ENCODE data around the gene UACA. TPM values are rescaled to one million over a fixed set of nuclear protein-coding genes. Genes with fewer than 3 reads are reported as not detected.

Gene UACA
- total and polyA plus RNA-seq, 2 of the 8 experiments (the other 6 are each of a cell fraction or from before 2014, with no cell fraction given) = 28.6 to 38.9 TPM

DNA sequence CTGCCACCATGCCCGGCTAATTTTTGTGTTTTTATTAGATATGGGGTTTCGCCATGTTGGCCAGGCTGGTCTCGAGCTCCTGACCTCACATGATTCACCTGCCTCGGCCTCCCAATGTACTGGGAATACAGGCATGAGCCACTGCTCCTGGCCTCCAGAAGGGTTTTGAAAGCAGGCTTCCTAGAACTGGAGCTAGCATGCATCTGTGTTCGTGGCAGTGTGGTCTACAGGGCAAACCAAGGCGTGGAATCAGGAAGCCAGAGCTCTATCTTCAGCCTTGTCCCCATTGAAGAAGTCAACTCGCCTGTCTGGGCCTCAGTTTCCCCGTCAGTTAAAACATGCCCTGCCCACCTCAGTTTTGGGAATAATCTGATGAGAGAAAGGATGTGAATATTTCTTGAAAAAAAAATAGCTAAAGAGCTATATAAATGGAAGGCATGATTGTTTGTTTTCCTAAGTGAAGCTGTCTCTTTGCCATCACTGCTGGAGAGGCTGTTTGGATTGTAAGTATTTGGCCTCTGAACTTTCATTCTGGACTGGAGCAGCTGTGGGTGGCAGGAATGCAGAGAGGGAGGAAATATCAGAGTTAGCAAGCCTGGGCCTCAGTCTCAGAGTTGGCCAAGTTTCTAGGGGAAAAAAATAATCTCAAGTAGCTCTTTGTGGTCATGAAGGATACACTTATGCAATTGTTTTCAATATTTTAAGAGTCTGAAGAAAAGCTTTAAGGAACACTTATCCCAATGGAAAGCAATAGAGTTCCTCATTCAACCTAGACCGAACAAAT is 36.5 kb upstream of the UACA start:
- 86% methylated on average over 9 of the region's 9 CpGs; no CpG with 5 or more reads in 1 of the 2 experiments for WGBS, 2 experiments (ENCODE audit: extremely low coverage in 1 of 2, insufficient coverage in 1 of 2, insufficient read length in 1 of 2, insufficient replicate concordance in 2 of 2, low coverage in 1 of 2, low lambda C conversion rate in 2 of 2, missing lambda C conversion rate in 1 of 2)
- Histone ChIP-seq H2BK12ac (ENCODE audit: low read depth, low read length) (no peak overlapping the region), H3K14ac (ENCODE audit: insufficient read length) (no peak overlapping the region), H2AK5ac (ENCODE audit: low read depth, low read length) (no peak overlapping the region), H4K8ac (ENCODE audit: extremely low read depth, insufficient read depth, low read length) (no peak overlapping the region; the same call in 1 of the 2 replicates), H2BK120ac (replicated peaks; ENCODE audit: low read depth, low read length) (no peak overlapping the region), H2BK15ac (ENCODE audit: low read length) (no peak overlapping the region), H3K23me2 (ENCODE audit: low read depth, low read length) (0 out of 2 replicates have a peak, but pooled peaks cover 3% of the 10 kb centered on the region), H3K9me3 (ENCODE audit: insufficient read depth in 2 of 2, low read depth in 1 of 2, low read length in 1 of 2) (no peaks in the 10 kb centered on the region; a peak in 1 of 4 replicates), H3K23ac (ENCODE audit: insufficient read length) (no peak overlapping the region), H3K9ac (replicated peaks in 1 of 4; ENCODE audit: extremely low read depth in 1 of 4, low read depth in 3 of 4, low read length in 3 of 4) (no peak overlapping the region), H2BK20ac (ENCODE audit: low read length) (no peak overlapping the region), H2BK5ac (ENCODE audit: low read depth, low read length) (no peak overlapping the region), H2AFZ (ENCODE audit: low read length) (no peak overlapping the region), H4K91ac (replicated peaks; ENCODE audit: insufficient read length, low read length) (no peak overlapping the region), H3K4me2 (ENCODE audit: insufficient read depth in 1 of 2, low read depth in 2 of 2, low read length in 2 of 2) (no peak overlapping the region), H3K18ac (ENCODE audit: extremely low read depth, low read length) (no peak overlapping the region), H3K36me3 (ENCODE audit: control insufficient read depth in 2 of 4, insufficient read depth in 4 of 4, low read length in 3 of 4) (no peaks in the 10 kb centered on the region), H3K4me1 (replicated peaks in 1 of 4; ENCODE audit: control insufficient read depth in 3 of 4, insufficient read depth in 4 of 4, low read length in 3 of 4) (no peaks in the 10 kb centered on the region), H4K5ac (ENCODE audit: insufficient read length, low read depth, low read length) (no peak overlapping the region), H3K79me2 (ENCODE audit: control insufficient read depth in 1 of 2, insufficient read depth in 2 of 2, low read length in 2 of 2) (no peaks in the 10 kb centered on the region), H4K20me1 (replicated peaks in 1 of 2; ENCODE audit: control insufficient read depth in 1 of 2, insufficient read depth in 2 of 2, low read length in 2 of 2) (no peaks in the 10 kb centered on the region), H3K4me3 (ENCODE audit: extremely low read depth in 1 of 4, insufficient read depth in 2 of 4, low read depth in 3 of 4, low read length in 4 of 4) (no peak overlapping the region), H3K27me3 (replicated peaks in 1 of 4; ENCODE audit: control insufficient read depth in 3 of 4, extremely low read depth in 1 of 4, insufficient read depth in 3 of 4, low read length in 3 of 4) (no peaks in the 10 kb centered on the region), H3K27ac (ENCODE audit: low read depth, low read length) (no peak overlapping the region), H3K4ac (replicated peaks; ENCODE audit: insufficient read length, low read depth, low read length) (no peak overlapping the region), H3K56ac (replicated peaks; ENCODE audit: insufficient read length, low read depth, low read length) (no peak overlapping the region), H3K79me1 (ENCODE audit: low read depth, low read length) (no peaks in the 10 kb centered on the region)
- FAIRE-seq (no peak), DNase-seq (ENCODE audit: low read depth in 1 of 2, low spot score in 2 of 2) (no peak)
- ChIA-PET CTCF (ENCODE audit: partially characterized antibody) (interaction anchor here (0.6 to 3.0 kb wide), 9 partner anchors 10 to 944 kb away, joined by 3 to 17 read pairs (median 4); no protein-coding TSS in a partner anchor), POLR2A (ENCODE audit: partially characterized antibody) (interaction anchor here (0.7 kb wide), 1 partner anchor 50 kb away, joined by 3 read pairs; no protein-coding TSS in a partner anchor)
- TF ChIP-seq, protein P1, sequence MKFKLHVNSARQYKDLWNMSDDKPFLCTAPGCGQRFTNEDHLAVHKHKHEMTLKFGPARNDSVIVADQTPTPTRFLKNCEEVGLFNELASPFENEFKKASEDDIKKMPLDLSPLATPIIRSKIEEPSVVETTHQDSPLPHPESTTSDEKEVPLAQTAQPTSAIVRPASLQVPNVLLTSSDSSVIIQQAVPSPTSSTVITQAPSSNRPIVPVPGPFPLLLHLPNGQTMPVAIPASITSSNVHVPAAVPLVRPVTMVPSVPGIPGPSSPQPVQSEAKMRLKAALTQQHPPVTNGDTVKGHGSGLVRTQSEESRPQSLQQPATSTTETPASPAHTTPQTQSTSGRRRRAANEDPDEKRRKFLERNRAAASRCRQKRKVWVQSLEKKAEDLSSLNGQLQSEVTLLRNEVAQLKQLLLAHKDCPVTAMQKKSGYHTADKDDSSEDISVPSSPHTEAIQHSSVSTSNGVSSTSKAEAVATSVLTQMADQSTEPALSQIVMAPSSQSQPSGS (IDR thresholded peaks at IDR 0.05; ENCODE audit: low read length) = no peak
- TF ChIP-seq JUN (IDR thresholded peaks at IDR 0.05; ENCODE audit: low read depth, low read length) (no peak), BRCA1 (IDR thresholded peaks at IDR 0.05; ENCODE audit: low read depth, low read length) (no peak), TBP (IDR thresholded peaks at IDR 0.05; ENCODE audit: low read depth, low read length) (no peak), TEAD4 (IDR thresholded peaks at IDR 0.05; ENCODE audit: low read depth, low read length) (no peak), CBX5 (IDR thresholded peaks at IDR 0.05; ENCODE audit: low read depth, low read length) (no peak), EZH2 (IDR thresholded peaks at IDR 0.05; ENCODE audit: low read depth, low read length, severe bottlenecking) (no peak)
